HEK293 (cell line): ENCODE measurements around the gene PRUNE2.

Experiments used
- CTCF ChIA-PET: fragments of 350-600 bp; formaldehyde crosslinking; extraction: SDS; loops from one replicate; lab custom pipeline; 2021; ENCODE audit warnings: antibody characterized with exemption; lab: Yijun Ruan, JAX
- POLR2A ChIA-PET: fragments of 300-600 bp; formaldehyde crosslinking; extraction: SDS; loops from one replicate; lab custom pipeline; 2020; ENCODE audit warnings: antibody characterized with exemption, inconsistent platforms; lab: Yijun Ruan, JAX
- H3K27ac ChIP-seq: fragments of 200-500 bp; sonication (Bioruptor generic); 2 replicates; pipeline ENCODE4 v1.5.1; 2014; ENCODE audit warnings: low read depth, low read length, control low read depth, inconsistent platforms; ENCODE audit errors: extremely low read depth
- H3K36me3 ChIP-seq, 2 experiments: fragments of 200-500 bp in 1 of 2; sonication (Bioruptor generic) in 1 of 2; 1 replicate in 1 of 2; 2 replicates in 1 of 2; pipeline ENCODE4 v1.5.1; 2014 to 2017; ENCODE audit warnings: inconsistent platforms in 2 of 2, low read length in 2 of 2; ENCODE audit not compliant: control insufficient read depth in 2 of 2, insufficient read depth in 1 of 2
- H3K4me1 ChIP-seq: fragments of 200-500 bp; sonication (Bioruptor generic); 2 replicates; pipeline ENCODE4 v1.5.1; 2014; ENCODE audit warnings: mild to moderate bottlenecking, low read length, inconsistent platforms; ENCODE audit not compliant: control insufficient read depth, insufficient read depth
- H3K4me3 ChIP-seq: 2 replicates; pipeline ENCODE4 v1.5.1; 2011; ENCODE audit warnings: low read depth, mild to moderate bottlenecking, control low read depth, low read length, moderate library complexity
- H3K9me3 ChIP-seq: fragments of 200-500 bp; sonication (Bioruptor generic); 2 replicates; pipeline ENCODE4 v1.5.1; 2014; ENCODE audit warnings: low read depth, low read length, inconsistent platforms; ENCODE audit not compliant: control insufficient read depth, insufficient read depth
- BCL11B ChIP-seq: fragments of 450-650 bp; formaldehyde crosslinking; IDR thresholded peaks from 2 replicates; pipeline ENCODE4 v1.5.1; 2016; ENCODE audit warnings: low read depth, missing biosample characterization, missing genetic modification characterization
- ZFHX2 ChIP-seq: fragments of 450-650 bp; formaldehyde crosslinking; conservative IDR thresholded peaks from 2 replicates; pipeline ENCODE4 v1.5.1; 2016; ENCODE audit warnings: missing biosample characterization, missing genetic modification characterization
- ZNF140 ChIP-seq: fragments of 450-650 bp; formaldehyde crosslinking; IDR thresholded peaks from 2 replicates; pipeline ENCODE4 v1.5.1; 2016; ENCODE audit warnings: missing biosample characterization, missing genetic modification characterization
- ZNF184 ChIP-seq: fragments of 450-650 bp; IDR thresholded peaks from 2 replicates; pipeline ENCODE4 v1.5.1; 2018; ENCODE audit warnings: missing biosample characterization, mild to moderate bottlenecking, missing genetic modification characterization
- ZNF391 ChIP-seq: fragments of 450-650 bp; formaldehyde crosslinking; IDR thresholded peaks from 2 replicates; pipeline ENCODE4 v1.5.1; 2016; ENCODE audit warnings: low read depth, missing biosample characterization, missing genetic modification characterization, borderline replicate concordance
- ZNF530 ChIP-seq: fragments of 450-650 bp; formaldehyde crosslinking; IDR thresholded peaks from 2 replicates; pipeline ENCODE4 v1.5.1; 2016; ENCODE audit warnings: low read depth, missing biosample characterization, missing genetic modification characterization
- ZNF561 ChIP-seq: fragments of 450-650 bp; IDR thresholded peaks from 2 replicates; pipeline ENCODE4 v1.5.1; 2018; ENCODE audit warnings: missing biosample characterization, missing genetic modification characterization, borderline replicate concordance
- ZNF626 ChIP-seq: fragments of 450-650 bp; sonication (Bioruptor Pico); formaldehyde crosslinking; IDR thresholded peaks from 2 replicates; pipeline ENCODE4 v1.5.1; 2018; ENCODE audit warnings: missing biosample characterization, missing genetic modification characterization, inconsistent platforms
- ZNF670 ChIP-seq: fragments of 450-650 bp; formaldehyde crosslinking; IDR thresholded peaks from 2 replicates; pipeline ENCODE4 v1.5.1; 2016; ENCODE audit warnings: missing biosample characterization, missing genetic modification characterization, low read depth
- ZNF701 ChIP-seq: fragments of 450-650 bp; formaldehyde crosslinking; IDR thresholded peaks from 2 replicates; pipeline ENCODE4 v1.5.1; 2016; ENCODE audit warnings: missing biosample characterization, missing genetic modification characterization
- ZNF792 ChIP-seq: fragments of 450-650 bp; formaldehyde crosslinking; IDR thresholded peaks from 2 replicates; pipeline ENCODE4 v1.5.1; 2016; ENCODE audit warnings: missing biosample characterization, missing genetic modification characterization
- ZNF830 ChIP-seq: fragments of 450-650 bp; IDR thresholded peaks from 2 replicates; pipeline ENCODE4 v1.5.0; 2018; ENCODE audit warnings: missing biosample characterization, missing genetic modification characterization, low read depth, mild to moderate bottlenecking, moderate library complexity
- TF ChIP-seq, protein P1 (sequence below): fragments of 450-650 bp; formaldehyde crosslinking; IDR thresholded peaks from 2 replicates; pipeline ENCODE4 v1.5.1; 2016; ENCODE audit warnings: missing biosample characterization, missing genetic modification characterization
- TF ChIP-seq, protein P2 (sequence below): fragments of 450-650 bp; formaldehyde crosslinking; IDR thresholded peaks from 2 replicates; pipeline ENCODE4 v1.5.1; 2017; ENCODE audit warnings: missing biosample characterization, missing genetic modification characterization
- TF ChIP-seq, protein P3 (sequence below): fragments of 450-650 bp; formaldehyde crosslinking; IDR thresholded peaks from 2 replicates; pipeline ENCODE4 v1.5.1; 2016; ENCODE audit warnings: missing biosample characterization, missing genetic modification characterization
- TF ChIP-seq, protein P4 (sequence below): fragments of 450-650 bp; formaldehyde crosslinking; IDR thresholded peaks from 2 replicates; pipeline ENCODE4 v1.5.1; 2016; ENCODE audit warnings: missing biosample characterization, missing genetic modification characterization
- TF ChIP-seq, protein P5 (sequence below): fragments of 450-650 bp; formaldehyde crosslinking; IDR thresholded peaks from 2 replicates; pipeline ENCODE4 v1.5.1; 2016; ENCODE audit warnings: missing biosample characterization, missing genetic modification characterization
- TF ChIP-seq, protein P6 (sequence below): fragments of 450-650 bp; formaldehyde crosslinking; IDR thresholded peaks from 2 replicates; pipeline ENCODE4 v1.5.0; 2017; ENCODE audit warnings: missing biosample characterization, missing genetic modification characterization, borderline replicate concordance

The PRUNE2 gene

DNA sequence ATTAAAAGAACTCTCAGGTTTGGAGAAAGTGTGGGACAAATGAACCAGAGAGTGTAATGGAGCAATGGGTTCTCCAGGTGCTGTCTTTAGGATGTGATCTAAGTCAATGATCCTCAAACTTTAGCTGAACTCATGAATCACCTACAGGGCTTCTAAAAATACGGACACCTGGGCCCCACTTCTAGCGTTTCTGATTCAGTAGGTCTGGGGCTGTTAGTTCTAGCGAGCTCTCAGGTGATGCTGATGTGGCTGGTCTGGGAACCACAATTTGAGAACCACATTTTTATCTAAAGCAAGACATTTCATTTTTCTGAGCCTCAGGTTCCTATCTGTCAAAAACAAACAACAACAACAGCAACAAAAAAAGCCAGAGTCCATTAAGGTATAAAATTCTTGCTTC is 176.8 kb downstream of the PRUNE2 start:
- Histone ChIP-seq H3K36me3 (no peaks in the 10 kb centered on the region), H3K4me1 (no peaks in the 10 kb centered on the region), H3K27ac (no peak overlapping the region), H3K4me3 (no peak overlapping the region), H3K9me3 (no peaks in the 10 kb centered on the region)
- CTCF ChIA-PET: interaction anchor here (0.7 to 1.4 kb wide), 2 partner anchors 24 to 59 kb away, joined by 3 to 5 read pairs; no protein-coding TSS in a partner anchor
- TF ChIP-seq ZNF670 (tag by site-specific recombination): no peak
- TF ChIP-seq ZNF391: no peak
- TF ChIP-seq, protein P1, sequence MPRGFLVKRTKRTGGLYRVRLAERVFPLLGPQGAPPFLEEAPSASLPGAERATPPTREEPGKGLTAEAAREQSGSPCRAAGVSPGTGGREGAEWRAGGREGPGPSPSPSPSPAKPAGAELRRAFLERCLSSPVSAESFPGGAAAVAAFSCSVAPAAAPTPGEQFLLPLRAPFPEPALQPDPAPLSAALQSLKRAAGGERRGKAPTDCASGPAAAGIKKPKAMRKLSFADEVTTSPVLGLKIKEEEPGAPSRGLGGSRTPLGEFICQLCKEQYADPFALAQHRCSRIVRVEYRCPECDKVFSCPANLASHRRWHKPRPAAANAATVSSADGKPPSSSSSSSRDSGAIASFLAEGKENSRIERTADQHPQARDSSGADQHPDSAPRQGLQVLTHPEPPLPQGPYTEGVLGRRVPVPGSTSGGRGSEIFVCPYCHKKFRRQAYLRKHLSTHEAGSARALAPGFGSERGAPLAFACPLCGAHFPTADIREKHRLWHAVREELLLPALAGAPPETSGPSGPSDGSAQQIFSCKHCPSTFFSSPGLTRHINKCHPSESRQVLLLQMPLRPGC: no peak
- TF ChIP-seq ZNF140: no peak
- TF ChIP-seq, protein P2, sequence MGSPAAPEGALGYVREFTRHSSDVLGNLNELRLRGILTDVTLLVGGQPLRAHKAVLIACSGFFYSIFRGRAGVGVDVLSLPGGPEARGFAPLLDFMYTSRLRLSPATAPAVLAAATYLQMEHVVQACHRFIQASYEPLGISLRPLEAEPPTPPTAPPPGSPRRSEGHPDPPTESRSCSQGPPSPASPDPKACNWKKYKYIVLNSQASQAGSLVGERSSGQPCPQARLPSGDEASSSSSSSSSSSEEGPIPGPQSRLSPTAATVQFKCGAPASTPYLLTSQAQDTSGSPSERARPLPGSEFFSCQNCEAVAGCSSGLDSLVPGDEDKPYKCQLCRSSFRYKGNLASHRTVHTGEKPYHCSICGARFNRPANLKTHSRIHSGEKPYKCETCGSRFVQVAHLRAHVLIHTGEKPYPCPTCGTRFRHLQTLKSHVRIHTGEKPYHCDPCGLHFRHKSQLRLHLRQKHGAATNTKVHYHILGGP (tag by site-specific recombination): no peak
- no peak for TF ChIP-seq ZNF701 (tag by site-specific recombination)
- TF ChIP-seq ZNF626 (tag by site-specific recombination): no peak
- TF ChIP-seq, protein P3, sequence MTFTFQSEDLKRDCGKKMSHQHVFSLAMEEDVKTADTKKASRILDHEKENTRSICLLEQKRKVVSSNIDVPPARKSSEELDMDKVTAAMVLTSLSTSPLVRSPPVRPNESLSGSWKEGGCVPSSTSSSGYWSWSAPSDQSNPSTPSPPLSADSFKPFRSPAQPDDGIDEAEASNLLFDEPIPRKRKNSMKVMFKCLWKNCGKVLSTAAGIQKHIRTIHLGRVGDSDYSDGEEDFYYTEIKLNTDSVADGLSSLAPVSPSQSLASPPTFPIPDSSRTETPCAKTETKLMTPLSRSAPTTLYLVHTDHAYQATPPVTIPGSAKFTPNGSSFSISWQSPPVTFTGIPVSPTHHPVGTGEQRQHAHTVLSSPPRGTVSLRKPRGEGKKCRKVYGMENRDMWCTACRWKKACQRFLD: no peak
- TF ChIP-seq ZNF530 (tag by site-specific recombination): no peak
- TF ChIP-seq BCL11B (tag by site-specific recombination): no peak
- TF ChIP-seq, protein P4, sequence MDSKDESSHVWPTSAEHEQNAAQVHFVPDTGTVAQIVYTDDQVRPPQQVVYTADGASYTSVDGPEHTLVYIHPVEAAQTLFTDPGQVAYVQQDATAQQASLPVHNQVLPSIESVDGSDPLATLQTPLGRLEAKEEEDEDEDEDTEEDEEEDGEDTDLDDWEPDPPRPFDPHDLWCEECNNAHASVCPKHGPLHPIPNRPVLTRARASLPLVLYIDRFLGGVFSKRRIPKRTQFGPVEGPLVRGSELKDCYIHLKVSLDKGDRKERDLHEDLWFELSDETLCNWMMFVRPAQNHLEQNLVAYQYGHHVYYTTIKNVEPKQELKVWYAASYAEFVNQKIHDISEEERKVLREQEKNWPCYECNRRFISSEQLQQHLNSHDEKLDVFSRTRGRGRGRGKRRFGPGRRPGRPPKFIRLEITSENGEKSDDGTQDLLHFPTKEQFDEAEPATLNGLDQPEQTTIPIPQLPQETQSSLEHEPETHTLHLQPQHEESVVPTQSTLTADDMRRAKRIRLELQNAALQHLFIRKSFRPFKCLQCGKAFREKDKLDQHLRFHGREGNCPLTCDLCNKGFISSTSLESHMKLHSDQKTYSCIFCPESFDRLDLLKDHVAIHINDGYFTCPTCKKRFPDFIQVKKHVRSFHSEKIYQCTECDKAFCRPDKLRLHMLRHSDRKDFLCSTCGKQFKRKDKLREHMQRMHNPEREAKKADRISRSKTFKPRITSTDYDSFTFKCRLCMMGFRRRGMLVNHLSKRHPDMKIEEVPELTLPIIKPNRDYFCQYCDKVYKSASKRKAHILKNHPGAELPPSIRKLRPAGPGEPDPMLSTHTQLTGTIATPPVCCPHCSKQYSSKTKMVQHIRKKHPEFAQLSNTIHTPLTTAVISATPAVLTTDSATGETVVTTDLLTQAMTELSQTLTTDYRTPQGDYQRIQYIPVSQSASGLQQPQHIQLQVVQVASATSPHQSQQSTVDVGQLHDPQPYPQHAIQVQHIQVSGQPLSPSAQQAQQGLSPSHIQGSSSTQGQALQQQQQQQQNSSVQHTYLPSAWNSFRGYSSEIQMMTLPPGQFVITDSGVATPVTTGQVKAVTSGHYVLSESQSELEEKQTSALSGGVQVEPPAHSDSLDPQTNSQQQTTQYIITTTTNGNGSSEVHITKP: no peak
- no peak for TF ChIP-seq ZFHX2 (tag by site-specific recombination)
- no peak for TF ChIP-seq ZNF830
- no peak for TF ChIP-seq ZNF792
- TF ChIP-seq ZNF184 (tag by site-specific recombination): no peak
- TF ChIP-seq ZNF561 (tag by site-specific recombination): no peak
- TF ChIP-seq, protein P5, sequence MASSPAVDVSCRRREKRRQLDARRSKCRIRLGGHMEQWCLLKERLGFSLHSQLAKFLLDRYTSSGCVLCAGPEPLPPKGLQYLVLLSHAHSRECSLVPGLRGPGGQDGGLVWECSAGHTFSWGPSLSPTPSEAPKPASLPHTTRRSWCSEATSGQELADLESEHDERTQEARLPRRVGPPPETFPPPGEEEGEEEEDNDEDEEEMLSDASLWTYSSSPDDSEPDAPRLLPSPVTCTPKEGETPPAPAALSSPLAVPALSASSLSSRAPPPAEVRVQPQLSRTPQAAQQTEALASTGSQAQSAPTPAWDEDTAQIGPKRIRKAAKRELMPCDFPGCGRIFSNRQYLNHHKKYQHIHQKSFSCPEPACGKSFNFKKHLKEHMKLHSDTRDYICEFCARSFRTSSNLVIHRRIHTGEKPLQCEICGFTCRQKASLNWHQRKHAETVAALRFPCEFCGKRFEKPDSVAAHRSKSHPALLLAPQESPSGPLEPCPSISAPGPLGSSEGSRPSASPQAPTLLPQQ (tag by site-specific recombination): no peak
- TF ChIP-seq, protein P6, sequence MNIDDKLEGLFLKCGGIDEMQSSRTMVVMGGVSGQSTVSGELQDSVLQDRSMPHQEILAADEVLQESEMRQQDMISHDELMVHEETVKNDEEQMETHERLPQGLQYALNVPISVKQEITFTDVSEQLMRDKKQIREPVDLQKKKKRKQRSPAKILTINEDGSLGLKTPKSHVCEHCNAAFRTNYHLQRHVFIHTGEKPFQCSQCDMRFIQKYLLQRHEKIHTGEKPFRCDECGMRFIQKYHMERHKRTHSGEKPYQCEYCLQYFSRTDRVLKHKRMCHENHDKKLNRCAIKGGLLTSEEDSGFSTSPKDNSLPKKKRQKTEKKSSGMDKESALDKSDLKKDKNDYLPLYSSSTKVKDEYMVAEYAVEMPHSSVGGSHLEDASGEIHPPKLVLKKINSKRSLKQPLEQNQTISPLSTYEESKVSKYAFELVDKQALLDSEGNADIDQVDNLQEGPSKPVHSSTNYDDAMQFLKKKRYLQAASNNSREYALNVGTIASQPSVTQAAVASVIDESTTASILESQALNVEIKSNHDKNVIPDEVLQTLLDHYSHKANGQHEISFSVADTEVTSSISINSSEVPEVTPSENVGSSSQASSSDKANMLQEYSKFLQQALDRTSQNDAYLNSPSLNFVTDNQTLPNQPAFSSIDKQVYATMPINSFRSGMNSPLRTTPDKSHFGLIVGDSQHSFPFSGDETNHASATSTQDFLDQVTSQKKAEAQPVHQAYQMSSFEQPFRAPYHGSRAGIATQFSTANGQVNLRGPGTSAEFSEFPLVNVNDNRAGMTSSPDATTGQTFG (tag by site-specific recombination): no peak
- POLR2A ChIA-PET: no interaction called here
